AG04450 (cell line): ENCODE results near the gene ZSCAN5A. TPM values are rescaled to one million over a fixed set of nuclear protein-coding genes. Genes with fewer than 3 reads are reported as not detected.
"Not testable (repeated sequence)": the region's sequence is repeated elsewhere in the genome, so short reads cannot be mapped to it uniquely, and the experiment has no call there.

Experiments used
- CTCF ChIA-PET: fragments of 300-600, 350-600 bp; formaldehyde crosslinking; extraction: SDS; loops from one replicate; lab custom pipeline; 2022; ENCODE audit warnings: antibody characterized with exemption, inconsistent platforms; lab: Charles Lee
- POLR2A ChIA-PET: fragments of 350-600 bp; formaldehyde crosslinking; extraction: SDS; loops from one replicate; lab custom pipeline; 2021; ENCODE audit warnings: antibody characterized with exemption, inconsistent platforms; lab: Yijun Ruan, JAX
- DNase-seq: peaks from one replicate; pipeline ENCODE4 v3.0.0-alpha.2; 2011; ENCODE audit warnings: low read depth, low spot score
- H3K27ac ChIP-seq: one replicate; pipeline ENCODE4 v1.5.1; 2012; ENCODE audit warnings: low read depth, low read length, control low read depth
- H3K27me3 ChIP-seq: one replicate; pipeline ENCODE4 v1.6.0; 2012; ENCODE audit warnings: low read length; ENCODE audit not compliant: control insufficient read depth, insufficient read depth
- H3K4me3 ChIP-seq: 2 replicates; pipeline ENCODE4 v1.5.1; 2011; ENCODE audit warnings: mild to moderate bottlenecking, low read depth, low read length, control low read depth
- H3K9me3 ChIP-seq: 2 replicates; pipeline ENCODE4 v1.5.1; 2012; ENCODE audit warnings: low read length; ENCODE audit not compliant: control insufficient read depth, insufficient read depth
- polyA plus RNA-seq: library from polyadenylated mRNA; depleted of rRNA; stranded (reverse); fragments of >200 nt; gene quantifications from 2 replicates; pipeline ENCODE4 v1.2.3, GENCODE V29; 2011
- TF ChIP-seq, protein P1 (sequence below): IDR thresholded peaks from 2 replicates; pipeline ENCODE4 v1.5.1; 2011; ENCODE audit warnings: low read depth, low read length, control low read depth, inconsistent platforms

The ZSCAN5A gene
- polyA plus RNA-seq, 1 experiment, result 3.7 TPM

DNA sequence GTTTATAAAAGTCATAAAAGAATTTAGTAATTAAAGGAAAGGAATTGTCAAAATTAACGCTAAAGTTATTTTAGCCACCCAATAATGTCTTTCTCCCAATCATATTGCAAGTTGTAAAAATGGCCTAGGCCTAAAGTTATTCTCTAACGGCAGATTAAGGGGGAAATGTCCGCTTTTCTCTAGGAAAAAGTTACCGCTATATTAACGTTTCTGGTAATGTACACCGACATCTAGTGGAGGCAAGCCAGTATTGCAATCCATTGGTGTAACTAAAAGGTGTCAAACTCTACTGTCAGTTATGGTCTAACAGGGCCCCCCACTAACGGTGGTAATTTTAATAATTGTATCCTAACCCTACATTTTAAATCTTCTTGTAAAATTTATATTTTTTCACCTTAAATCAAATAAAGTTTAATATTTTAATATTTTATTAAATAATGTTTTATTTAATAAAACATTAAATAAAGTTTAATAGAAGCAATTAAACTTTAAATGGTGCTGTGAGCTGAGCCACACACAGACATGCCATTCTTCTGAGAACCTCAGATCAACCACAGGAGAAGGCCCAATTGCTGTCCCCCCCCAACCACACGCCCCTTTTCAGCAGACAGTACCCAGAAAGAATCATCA is 35.9 kb upstream of the ZSCAN5A start:
- peak; percentile 3 for DNase-seq
- ChIA-PET CTCF (interaction anchor here (0.6 to 5.4 kb wide), 9 partner anchors 15 to 841 kb away, joined by 3 to 41 read pairs (median 7); no protein-coding TSS in a partner anchor), POLR2A (no interaction called here)
- Histone ChIP-seq H3K4me3 (no peak overlapping the region), H3K9me3 (no peaks in the 10 kb centered on the region; the same call in 1 of the 2 replicates), H3K27ac (no peak overlapping the region), H3K27me3 (no peaks in the 10 kb centered on the region)
- TF ChIP-seq, protein P1, sequence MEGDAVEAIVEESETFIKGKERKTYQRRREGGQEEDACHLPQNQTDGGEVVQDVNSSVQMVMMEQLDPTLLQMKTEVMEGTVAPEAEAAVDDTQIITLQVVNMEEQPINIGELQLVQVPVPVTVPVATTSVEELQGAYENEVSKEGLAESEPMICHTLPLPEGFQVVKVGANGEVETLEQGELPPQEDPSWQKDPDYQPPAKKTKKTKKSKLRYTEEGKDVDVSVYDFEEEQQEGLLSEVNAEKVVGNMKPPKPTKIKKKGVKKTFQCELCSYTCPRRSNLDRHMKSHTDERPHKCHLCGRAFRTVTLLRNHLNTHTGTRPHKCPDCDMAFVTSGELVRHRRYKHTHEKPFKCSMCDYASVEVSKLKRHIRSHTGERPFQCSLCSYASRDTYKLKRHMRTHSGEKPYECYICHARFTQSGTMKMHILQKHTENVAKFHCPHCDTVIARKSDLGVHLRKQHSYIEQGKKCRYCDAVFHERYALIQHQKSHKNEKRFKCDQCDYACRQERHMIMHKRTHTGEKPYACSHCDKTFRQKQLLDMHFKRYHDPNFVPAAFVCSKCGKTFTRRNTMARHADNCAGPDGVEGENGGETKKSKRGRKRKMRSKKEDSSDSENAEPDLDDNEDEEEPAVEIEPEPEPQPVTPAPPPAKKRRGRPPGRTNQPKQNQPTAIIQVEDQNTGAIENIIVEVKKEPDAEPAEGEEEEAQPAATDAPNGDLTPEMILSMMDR, result peak; percentile 93

DNA sequence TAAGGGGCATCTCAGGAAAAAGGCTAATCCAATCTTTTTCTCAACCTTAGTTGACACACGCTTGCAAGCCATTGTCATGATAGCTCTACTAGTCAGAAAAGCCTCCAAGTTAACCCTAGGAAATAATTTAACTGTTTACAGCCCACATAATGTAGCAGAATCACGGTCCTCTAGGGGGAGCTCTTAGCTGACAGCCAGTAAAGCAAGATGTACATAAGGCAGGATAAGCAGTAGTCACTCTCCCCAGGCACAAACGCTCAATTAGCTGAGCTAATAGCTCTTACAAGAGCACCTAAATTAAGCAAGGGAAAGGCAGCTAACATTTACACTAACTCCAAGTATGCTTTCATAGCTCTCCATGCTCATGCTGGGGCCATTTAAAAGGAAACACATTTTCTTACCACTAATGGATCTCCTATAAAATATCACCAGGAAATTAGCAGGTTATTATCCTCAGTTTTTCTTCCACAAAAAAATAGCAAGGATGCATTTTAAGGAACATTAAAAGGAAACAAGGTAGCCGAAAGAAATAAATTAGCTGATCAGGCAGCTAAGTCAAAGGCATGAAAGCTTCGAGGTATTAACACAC is 33.7 kb upstream of the ZSCAN5A start:
- Histone ChIP-seq H3K9me3 (peaks cover 2% of the 10 kb centered on the region), H3K4me3 (no peak overlapping the region), H3K27ac (no peak overlapping the region), H3K27me3 (no peaks in the 10 kb centered on the region)
- no peak for DNase-seq
- CTCF ChIA-PET, result interaction anchor here (0.7 to 5.4 kb wide), 16 partner anchors 9 to 272 kb away, joined by 3 to 41 read pairs (median 4); no protein-coding TSS in a partner anchor
- TF ChIP-seq, protein P1, result peak; percentile 27; the same call in 1 of the 2 replicates
- POLR2A ChIA-PET, result no interaction called here

DNA sequence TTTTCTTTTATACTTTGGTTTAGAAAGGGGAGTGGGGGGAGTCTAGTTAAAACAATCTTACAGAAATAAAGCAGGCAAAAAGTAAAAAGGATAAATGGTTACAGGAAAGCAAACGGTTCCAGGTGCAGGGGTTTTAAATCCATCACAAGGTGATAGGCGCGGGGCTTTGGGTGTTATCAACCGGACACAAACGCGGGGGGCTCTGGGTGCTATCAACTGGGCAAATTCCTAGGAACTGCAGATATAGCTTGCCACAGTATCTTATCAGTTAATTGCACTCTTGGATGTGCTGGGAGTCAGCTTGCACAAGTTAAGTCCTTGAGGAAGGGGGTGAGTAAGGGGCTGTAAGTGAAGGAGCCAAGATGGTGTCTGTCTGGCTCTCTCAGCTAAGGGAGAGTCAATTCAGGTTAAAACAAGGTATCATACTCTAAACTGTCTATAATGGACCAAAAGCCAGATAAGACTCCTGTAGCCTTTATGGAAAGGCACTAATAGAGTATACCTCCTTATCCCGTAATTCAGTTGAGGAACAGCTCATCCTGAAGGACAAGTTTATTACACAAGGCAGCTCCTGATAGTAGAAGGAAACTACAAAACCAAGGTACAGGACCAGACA is 32.6 kb upstream of the ZSCAN5A start:
- TF ChIP-seq, protein P1, result no peak
- POLR2A ChIA-PET, result no interaction called here
- CTCF ChIA-PET, result interaction anchor here (0.8 to 3.3 kb wide), 6 partner anchors 12 to 271 kb away, joined by 3 to 41 read pairs (median 8); no protein-coding TSS in a partner anchor
- peaks cover 3% of the 10 kb centered on the region for H3K9me3 ChIP-seq
- H3K27me3 ChIP-seq, result no peaks in the 10 kb centered on the region
- no peak overlapping the region for H3K4me3 ChIP-seq
- DNase-seq, result no peak
- H3K27ac ChIP-seq, result no peak overlapping the region

DNA sequence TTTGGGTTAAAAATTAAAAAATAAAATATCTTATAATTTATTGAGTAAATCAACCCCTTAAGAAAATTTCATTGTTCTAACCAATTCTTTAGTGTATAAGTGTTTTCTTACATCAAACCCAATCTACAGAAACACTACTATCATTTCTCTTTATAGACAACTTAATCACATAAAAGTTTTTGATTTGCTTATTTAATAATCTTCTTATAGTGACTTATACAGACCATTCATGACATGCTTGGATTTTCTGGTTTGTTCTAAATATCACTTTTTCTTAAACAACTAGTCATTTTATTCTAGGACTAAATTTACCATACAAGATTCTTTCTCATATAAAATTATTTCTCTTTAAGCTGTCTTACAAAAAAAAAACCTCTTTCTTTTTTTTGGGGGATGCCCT is 27.3 kb upstream of the ZSCAN5A start:
- CTCF ChIA-PET, result interaction anchor here (1.4 to 2.2 kb wide), 2 partner anchors 89 to 276 kb away, joined by 5 to 8 read pairs; no protein-coding TSS in a partner anchor
- TF ChIP-seq, protein P1, result no peak
- Histone ChIP-seq H3K9me3 (peaks cover 3% of the 10 kb centered on the region), H3K4me3 (no peak overlapping the region), H3K27me3 (no peaks in the 10 kb centered on the region), H3K27ac (no peak overlapping the region)
- DNase-seq, result no peak
- POLR2A ChIA-PET, result no interaction called here

DNA sequence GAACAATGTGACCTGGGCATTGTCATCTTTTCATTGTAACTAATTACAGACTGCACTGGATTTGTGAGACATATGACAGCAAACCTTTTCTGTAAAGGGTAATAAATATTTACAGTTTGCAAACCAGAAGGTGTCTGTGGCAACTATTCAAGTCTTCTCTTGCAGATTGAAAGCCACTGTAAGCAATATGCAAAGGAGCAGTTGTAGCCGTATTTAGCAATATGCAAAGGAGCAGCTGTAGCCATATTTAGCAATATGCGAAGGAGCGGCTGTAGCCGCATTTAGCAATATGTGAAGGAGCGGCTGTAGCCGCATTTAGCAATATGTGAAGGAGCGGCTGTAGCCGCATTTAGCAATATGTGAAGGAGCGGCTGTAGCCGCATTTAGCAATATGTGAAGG is 24.4 kb upstream of the ZSCAN5A start:
- DNase-seq, H3K27ac ChIP-seq, H3K9me3 ChIP-seq, H3K4me3 ChIP-seq, POLR2A ChIA-PET, H3K27me3 ChIP-seq: not testable (repeated sequence)
- CTCF ChIA-PET, result interaction anchor here (0.9 to 1.6 kb wide), 2 partner anchors 86 to 273 kb away, joined by 3 to 8 read pairs; no protein-coding TSS in a partner anchor

DNA sequence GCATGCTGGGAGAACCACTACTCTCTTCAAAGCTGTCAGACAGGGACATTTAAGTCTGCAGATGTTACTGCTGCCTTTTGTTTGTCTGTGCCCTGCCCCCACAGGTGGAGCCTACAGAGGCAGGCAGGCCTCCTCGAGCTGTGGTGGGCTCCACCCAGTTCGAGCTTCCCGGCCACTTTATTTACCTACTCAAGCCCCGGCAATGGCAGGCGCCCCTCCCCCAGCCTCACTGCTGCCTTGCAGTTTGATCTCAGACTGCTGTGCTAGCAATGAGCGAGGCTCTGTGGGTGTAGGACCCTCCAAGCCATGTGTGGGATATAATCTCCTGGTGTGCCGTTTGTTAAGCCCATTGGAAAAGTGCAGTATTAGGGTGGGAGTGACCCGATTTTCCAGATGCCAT is 22.4 kb upstream of the ZSCAN5A start:
- H3K9me3 ChIP-seq, POLR2A ChIA-PET, DNase-seq, CTCF ChIA-PET, H3K27me3 ChIP-seq, H3K27ac ChIP-seq, H3K4me3 ChIP-seq: not testable (repeated sequence)

DNA sequence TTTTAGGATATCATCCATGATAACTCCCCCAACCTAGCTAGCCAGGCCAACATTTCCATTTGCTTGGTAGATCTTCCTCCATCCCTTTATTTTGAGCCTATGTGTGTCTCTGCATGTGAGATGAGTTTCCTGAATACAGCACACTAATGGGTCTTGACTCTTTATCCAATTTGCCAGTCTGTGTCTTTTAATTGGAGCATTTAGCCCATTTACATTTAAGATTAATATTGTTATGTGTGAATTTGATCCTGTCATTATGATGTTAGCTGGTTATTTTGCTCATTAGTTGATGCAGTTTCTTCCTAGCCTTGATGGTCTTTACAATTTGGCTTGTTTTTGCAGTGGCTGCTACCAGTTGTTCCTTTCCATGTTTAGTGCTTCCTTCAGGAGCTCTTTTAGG is 20.7 kb upstream of the ZSCAN5A start:
- POLR2A ChIA-PET, DNase-seq, H3K9me3 ChIP-seq, H3K4me3 ChIP-seq, H3K27me3 ChIP-seq, H3K27ac ChIP-seq: not testable (repeated sequence)
- CTCF ChIA-PET, result interaction anchor here (1.0 to 5.5 kb wide), 4 partner anchors 13 to 259 kb away, joined by 3 to 396 read pairs (median 77); no protein-coding TSS in a partner anchor
